ENCODE data around the gene ZBTB5. TPM values are rescaled to one million over a fixed set of nuclear protein-coding genes. Genes with fewer than 3 reads are reported as not detected.

The ZBTB5 gene
- total and polyA plus RNA-seq, 2 donors (not counting 1 experiment from before 2014, with no cell fraction given), result 5.1 to 7.3 TPM

GRCh38 chr9:37442556-37442955 is 22.7 kb downstream of the ZBTB5 start:
- TF ChIP-seq CTCF (conservative IDR thresholded peaks at IDR 0.05 in 1 of 2, IDR thresholded peaks at IDR 0.05 in 1 of 2; ENCODE audit: low read depth in 1 of 2, low read length in 2 of 2) (no peak), EZH2 (IDR thresholded peaks at IDR 0.05; ENCODE audit: low read length, missing control alignments) (no peak)
- no peak for DNase-seq (ENCODE audit: low read depth in 2 of 2)
- Histone ChIP-seq H3K4me2 (ENCODE audit: extremely low read depth, insufficient read depth, low read length) (no peak overlapping the region), H3K9me3 (ENCODE audit: control insufficient read depth, insufficient read depth, low read depth, low read length) (no peaks in the 10 kb centered on the region), H3K4me1 (ENCODE audit: control insufficient read depth, extremely low read depth, insufficient read depth, low read length) (no peaks in the 10 kb centered on the region), H3K36me3 (ENCODE audit: control insufficient read depth, insufficient read depth, low read length) (peaks cover 18% of the 10 kb centered on the region), H3K27me3 (ENCODE audit: control insufficient read depth, insufficient read depth, low read length) (no peaks in the 10 kb centered on the region), H3K4me3 (replicated peaks in 1 of 4; ENCODE audit: control extremely low read depth in 1 of 4, insufficient read depth in 1 of 4, low read depth in 3 of 4, low read length in 4 of 4) (no peak overlapping the region), H3K27ac (ENCODE audit: insufficient read depth, low read length) (no peak overlapping the region), H3K9ac (ENCODE audit: insufficient read depth, low read length) (no peak overlapping the region), H2AFZ (ENCODE audit: low read length) (no peak overlapping the region), H3K79me2 (ENCODE audit: control insufficient read depth, insufficient read depth, low read length) (peaks cover 6% of the 10 kb centered on the region), H4K20me1 (ENCODE audit: control insufficient read depth, extremely low read depth, insufficient read depth, low read length) (no peaks in the 10 kb centered on the region)

GRCh38 chr9:37441776-37442370 is 23.4 kb downstream of the ZBTB5 start:
- Histone ChIP-seq H3K79me2 (ENCODE audit: control insufficient read depth, insufficient read depth, low read length) (peaks cover 6% of the 10 kb centered on the region), H3K4me1 (ENCODE audit: control insufficient read depth, extremely low read depth, insufficient read depth, low read length) (no peaks in the 10 kb centered on the region), H4K20me1 (ENCODE audit: control insufficient read depth, extremely low read depth, insufficient read depth, low read length) (no peaks in the 10 kb centered on the region), H3K36me3 (ENCODE audit: control insufficient read depth, insufficient read depth, low read length) (peaks cover 22% of the 10 kb centered on the region), H3K9ac (ENCODE audit: insufficient read depth, low read length) (no peak overlapping the region), H3K9me3 (ENCODE audit: control insufficient read depth, insufficient read depth, low read depth, low read length) (no peaks in the 10 kb centered on the region), H2AFZ (ENCODE audit: low read length) (no peak overlapping the region), H3K4me2 (ENCODE audit: extremely low read depth, insufficient read depth, low read length) (no peak overlapping the region), H3K27ac (ENCODE audit: insufficient read depth, low read length) (no peak overlapping the region), H3K27me3 (ENCODE audit: control insufficient read depth, insufficient read depth, low read length) (no peaks in the 10 kb centered on the region), H3K4me3 (replicated peaks in 1 of 4; ENCODE audit: control extremely low read depth in 1 of 4, insufficient read depth in 1 of 4, low read depth in 3 of 4, low read length in 4 of 4) (no peak overlapping the region)
- DNase-seq (ENCODE audit: low read depth in 2 of 2), result no peak
- TF ChIP-seq CTCF (conservative IDR thresholded peaks at IDR 0.05 in 1 of 2, IDR thresholded peaks at IDR 0.05 in 1 of 2; ENCODE audit: low read depth in 1 of 2, low read length in 2 of 2) (no peak), EZH2 (IDR thresholded peaks at IDR 0.05; ENCODE audit: low read length, missing control alignments) (no peak)

GRCh38 chr9:37438359-37438758 is 26.9 kb downstream of the ZBTB5 start:
- H3K4me2 ChIP-seq (ENCODE audit: extremely low read depth, insufficient read depth, low read length), result no peak overlapping the region
- no peak overlapping the region for H3K9ac ChIP-seq (ENCODE audit: insufficient read depth, low read length)
- H3K27me3 ChIP-seq (ENCODE audit: control insufficient read depth, insufficient read depth, low read length), result no peaks in the 10 kb centered on the region
- H3K4me3 ChIP-seq (replicated peaks in 1 of 4; ENCODE audit: control extremely low read depth in 1 of 4, insufficient read depth in 1 of 4, low read depth in 3 of 4, low read length in 4 of 4), result no peak overlapping the region
- H2AFZ ChIP-seq (ENCODE audit: low read length), result no peak overlapping the region
- no peak overlapping the region for H3K27ac ChIP-seq (ENCODE audit: insufficient read depth, low read length)
- H3K9me3 ChIP-seq (ENCODE audit: control insufficient read depth, insufficient read depth, low read depth, low read length), result no peaks in the 10 kb centered on the region
- no peak for DNase-seq (ENCODE audit: low read depth in 2 of 2)
- H4K20me1 ChIP-seq (ENCODE audit: control insufficient read depth, extremely low read depth, insufficient read depth, low read length), result no peaks in the 10 kb centered on the region
- TF ChIP-seq EZH2 (IDR thresholded peaks at IDR 0.05; ENCODE audit: low read length, missing control alignments) (no peak), CTCF (conservative IDR thresholded peaks at IDR 0.05 in 1 of 2, IDR thresholded peaks at IDR 0.05 in 1 of 2; ENCODE audit: low read depth in 1 of 2, low read length in 2 of 2) (no peak)
- H3K4me1 ChIP-seq (ENCODE audit: control insufficient read depth, extremely low read depth, insufficient read depth, low read length), result no peaks in the 10 kb centered on the region
- peaks cover 1% of the 10 kb centered on the region for H3K79me2 ChIP-seq (ENCODE audit: control insufficient read depth, insufficient read depth, low read length)
- peaks cover 28% of the 10 kb centered on the region for H3K36me3 ChIP-seq (ENCODE audit: control insufficient read depth, insufficient read depth, low read length)

Data from fibroblast of lung (primary cell).